ENCODE results near the gene RBM45. TPM values are rescaled to one million over a fixed set of nuclear protein-coding genes. Genes with fewer than 3 reads are reported as not detected.
"Not testable (repeated sequence)": the region's sequence is repeated elsewhere in the genome, so short reads cannot be mapped to it uniquely, and the experiment has no call there.

Gene RBM45
- total and polyA plus RNA-seq, 2 experiments from 2014 or later, result 4.3 to 12.7 TPM

- no peaks in the 10 kb centered on the region for H3K9me2 ChIP-seq (replicated peaks; ENCODE audit: insufficient read depth)
- no peak overlapping the region for H3K4me3 ChIP-seq
- H3K36me3 ChIP-seq (replicated peaks; ENCODE audit: insufficient read depth, low read depth), result no peaks in the 10 kb centered on the region
- peak overlapping the region; percentile 30 for H3K27ac ChIP-seq
- H2AFZ ChIP-seq, result no peak overlapping the region
- H3K4me2 ChIP-seq, result peak overlapping the region; percentile 37
- DNase-seq (ENCODE audit: low spot score), result no peak
- TF ChIP-seq EZH2 (IDR thresholded peaks at IDR 0.05; ENCODE audit: borderline replicate concordance) (no peak), CTCF (IDR thresholded peaks at IDR 0.05; ENCODE audit: poor library complexity) (no peak)
- no peaks in the 10 kb centered on the region for H3K79me2 ChIP-seq
- H4K20me1 ChIP-seq (ENCODE audit: insufficient read depth, poor library complexity, severe bottlenecking), result no peaks in the 10 kb centered on the region
- 54% methylated on average over 4 of the region's 4 CpGs for WGBS (ENCODE audit: low lambda C conversion rate, missing lambda C conversion rate)
- no peaks in the 10 kb centered on the region for H3K27me3 ChIP-seq
- H3K4me1 ChIP-seq (ENCODE audit: insufficient read depth), result no peaks in the 10 kb centered on the region
- no peaks in the 10 kb centered on the region for H3K9me3 ChIP-seq (ENCODE audit: low read depth)
These were observed 40.3 kb downstream of the RBM45 start for GRCh38 chr2:178152542-178152941.

- Histone ChIP-seq H3K79me2 (no peaks in the 10 kb centered on the region), H3K4me3 (no peak overlapping the region), H3K9me2 (replicated peaks; ENCODE audit: insufficient read depth) (no peaks in the 10 kb centered on the region), H4K20me1 (ENCODE audit: insufficient read depth, poor library complexity, severe bottlenecking) (no peaks in the 10 kb centered on the region), H3K9me3 (ENCODE audit: low read depth) (no peaks in the 10 kb centered on the region), H3K4me2 (no peak overlapping the region), H3K27me3 (no peaks in the 10 kb centered on the region), H3K4me1 (ENCODE audit: insufficient read depth) (no peaks in the 10 kb centered on the region), H3K27ac (peak overlapping the region; percentile 30), H2AFZ (no peak overlapping the region), H3K36me3 (replicated peaks; ENCODE audit: insufficient read depth, low read depth) (no peaks in the 10 kb centered on the region)
- no peak for DNase-seq (ENCODE audit: low spot score)
- TF ChIP-seq EZH2phosphoT487 (IDR thresholded peaks at IDR 0.05; ENCODE audit: low read depth, severe bottlenecking, unreplicated experiment) (no peak), CTCF (IDR thresholded peaks at IDR 0.05; ENCODE audit: poor library complexity) (no peak), EZH2 (IDR thresholded peaks at IDR 0.05; ENCODE audit: borderline replicate concordance) (no peak)
- WGBS (ENCODE audit: low lambda C conversion rate, missing lambda C conversion rate), result 58% methylated on average over 1 of the region's 1 CpG
These were observed 40.7 kb downstream of the RBM45 start for GRCh38 chr2:178152977-178153376.

GRCh38 chr2:178153878-178154277 is 41.6 kb downstream of the RBM45 start:
- not testable (repeated sequence) for H3K79me2 ChIP-seq; H3K9me3 ChIP-seq (ENCODE audit: low read depth); H3K27ac ChIP-seq; H3K4me3 ChIP-seq; H3K9me2 ChIP-seq (replicated peaks; ENCODE audit: insufficient read depth); H3K27me3 ChIP-seq; H3K4me1 ChIP-seq (ENCODE audit: insufficient read depth); H2AFZ ChIP-seq; H3K36me3 ChIP-seq (replicated peaks; ENCODE audit: insufficient read depth, low read depth); DNase-seq (ENCODE audit: low spot score); H3K4me2 ChIP-seq; H4K20me1 ChIP-seq (ENCODE audit: insufficient read depth, poor library complexity, severe bottlenecking)
- WGBS (ENCODE audit: low lambda C conversion rate, missing lambda C conversion rate), result 89% methylated on average over 1 of the region's 1 CpG

- no peak for TF ChIP-seq CTCF (IDR thresholded peaks at IDR 0.05; ENCODE audit: poor library complexity)
- no peak for TF ChIP-seq EZH2 (IDR thresholded peaks at IDR 0.05; ENCODE audit: borderline replicate concordance)
- TF ChIP-seq EZH2phosphoT487 (IDR thresholded peaks at IDR 0.05; ENCODE audit: low read depth, severe bottlenecking, unreplicated experiment), result no peak
- Histone ChIP-seq H3K4me2 (no peak overlapping the region), H3K79me2 (no peaks in the 10 kb centered on the region), H3K9me2 (replicated peaks; ENCODE audit: insufficient read depth) (no peaks in the 10 kb centered on the region), H3K27me3 (no peaks in the 10 kb centered on the region), H3K4me3 (no peak overlapping the region), H4K20me1 (ENCODE audit: insufficient read depth, poor library complexity, severe bottlenecking) (no peaks in the 10 kb centered on the region), H3K27ac (no peak overlapping the region), H2AFZ (no peak overlapping the region), H3K9me3 (ENCODE audit: low read depth) (no peaks in the 10 kb centered on the region), H3K36me3 (replicated peaks; ENCODE audit: insufficient read depth, low read depth) (no peaks in the 10 kb centered on the region), H3K4me1 (ENCODE audit: insufficient read depth) (no peaks in the 10 kb centered on the region)
- no peak for DNase-seq (ENCODE audit: low spot score)
- 96% methylated on average over 1 of the region's 1 CpG for WGBS (ENCODE audit: low lambda C conversion rate, missing lambda C conversion rate)
These were observed 43.3 kb downstream of the RBM45 start for GRCh38 chr2:178155524-178155923.

All from hepatocyte (in vitro differentiated cells).